Hepatocyte (in vitro differentiated cells): ENCODE results near the gene QRFP. TPM values are rescaled to one million over a fixed set of nuclear protein-coding genes. Genes with fewer than 3 reads are reported as not detected.

ENCODE experiments used
- DNase-seq: peaks from one replicate; pipeline ENCODE4 v3.0.0-alpha.2; 2016; ENCODE audit warnings: low spot score
- H2AFZ ChIP-seq: fragments of 200-600 bp; sonication (generic); 2 replicates; pipeline ENCODE4 v1.6.0; 2016; ENCODE audit warnings: antibody characterized with exemption, mild to moderate bottlenecking
- H3K27ac ChIP-seq: fragments of 200-600 bp; sonication (generic); 2 replicates; pipeline ENCODE4 v1.5.1; 2016; ENCODE audit warnings: mild to moderate bottlenecking
- H3K27me3 ChIP-seq: fragments of 200-600 bp; sonication (generic); 2 replicates; pipeline ENCODE4 v1.6.1; 2016
- H3K36me3 ChIP-seq: fragments of 200-600 bp; sonication (generic); replicated peaks from 2 replicates; pipeline ENCODE4 v1.5.1; 2016; ENCODE audit warnings: low read depth; ENCODE audit not compliant: insufficient read depth
- H3K4me1 ChIP-seq: fragments of 200-600 bp; sonication (generic); 2 replicates; pipeline ENCODE4 v1.5.1; 2016; ENCODE audit warnings: mild to moderate bottlenecking, moderate library complexity; ENCODE audit not compliant: insufficient read depth
- H3K4me2 ChIP-seq: fragments of 200-600 bp; sonication (generic); 2 replicates; pipeline ENCODE4 v1.6.0; 2016
- H3K4me3 ChIP-seq: fragments of 200-600 bp; sonication (generic); 2 replicates; pipeline ENCODE4 v1.5.1; 2016; ENCODE audit warnings: mild to moderate bottlenecking
- H3K79me2 ChIP-seq: fragments of 200-600 bp; sonication (generic); 2 replicates; pipeline ENCODE4 v1.6.0; 2017; ENCODE audit warnings: mild to moderate bottlenecking
- H3K9me2 ChIP-seq: fragments of 200-600 bp; sonication (generic); replicated peaks from 2 replicates; pipeline ENCODE4 v1.6.0; 2017; ENCODE audit warnings: mild to moderate bottlenecking; ENCODE audit not compliant: insufficient read depth
- H3K9me3 ChIP-seq: fragments of 200-600 bp; sonication (generic); 2 replicates; pipeline ENCODE4 v1.5.1; 2016; ENCODE audit warnings: low read depth, mild to moderate bottlenecking
- H4K20me1 ChIP-seq: fragments of 200-600 bp; sonication (generic); 2 replicates; pipeline ENCODE4 v1.6.0; 2016; ENCODE audit warnings: mild to moderate bottlenecking; ENCODE audit not compliant: insufficient read depth, poor library complexity, severe bottlenecking
- CTCF ChIP-seq: fragments of 200-600 bp; sonication (generic); IDR thresholded peaks from 2 replicates; pipeline ENCODE4 v1.5.1; 2016; ENCODE audit warnings: antibody characterized with exemption, mild to moderate bottlenecking; ENCODE audit not compliant: poor library complexity
- EZH2 ChIP-seq: fragments of 200-600 bp; sonication (generic); IDR thresholded peaks from 2 replicates; pipeline ENCODE4 v1.6.1; 2016; ENCODE audit warnings: antibody characterized with exemption, mild to moderate bottlenecking, borderline replicate concordance
- EZH2phosphoT487 ChIP-seq: fragments of 200-600 bp; sonication (generic); IDR thresholded peaks from one replicate; pipeline ENCODE4 v1.6.1; 2018; ENCODE audit warnings: antibody characterized with exemption, mild to moderate bottlenecking, low read depth, moderate library complexity; ENCODE audit not compliant: unreplicated experiment, severe bottlenecking
- WGBS: methylation state at CpG from one replicate; pipeline ENCODE4 v1.1.6; 2016; ENCODE audit warnings: low lambda C conversion rate; ENCODE audit errors: missing lambda C conversion rate; 5-methylcytosine and 5-hydroxymethylcytosine counted together
- polyA plus RNA-seq: library from polyadenylated mRNA; unstranded; fragments of >200 nt; fragmentation: Nextera tagmentation; extraction: Ambion mirVana; gene quantifications from 2 replicates; pipeline ENCODE4 v1.2.1, GENCODE V29; 2016
- total RNA-seq: library from RNA; depleted of rRNA; stranded (reverse); fragments of >200 nt; gene quantifications from 2 replicates; pipeline ENCODE4 v1.2.3, GENCODE V29; 2014

QRFP gene
- total and polyA plus RNA-seq, 2 experiments from 2014 or later = 0.21 TPM; not detected in 1

GRCh38 chr9:130884111-130884531 lies 12.5 kb downstream of the QRFP start:
- Histone ChIP-seq H3K4me3 (no peak overlapping the region), H3K9me2 (no peaks in the 10 kb centered on the region), H3K36me3 (no peaks in the 10 kb centered on the region), H2AFZ (no peak overlapping the region), H3K4me1 (no peaks in the 10 kb centered on the region), H3K79me2 (no peaks in the 10 kb centered on the region), H3K27me3 (no peaks in the 10 kb centered on the region), H3K4me2 (no peak overlapping the region), H3K27ac (no peak overlapping the region), H3K9me3 (no peaks in the 10 kb centered on the region), H4K20me1 (peaks cover 12% of the 10 kb centered on the region)
- no peak for DNase-seq
- WGBS = 90% methylated on average over 23 of the region's 25 CpGs
- no peak for TF ChIP-seq EZH2phosphoT487
- TF ChIP-seq CTCF = no peak
- no peak for TF ChIP-seq EZH2

- peaks cover 12% of the 10 kb centered on the region for H4K20me1 ChIP-seq
- H3K4me3 ChIP-seq = no peak overlapping the region
- H3K79me2 ChIP-seq = no peaks in the 10 kb centered on the region
- no peaks in the 10 kb centered on the region for H3K9me3 ChIP-seq
- H3K4me1 ChIP-seq = no peaks in the 10 kb centered on the region
- H3K36me3 ChIP-seq = no peaks in the 10 kb centered on the region
- TF ChIP-seq EZH2phosphoT487 (no peak), EZH2 (no peak), CTCF (no peak)
- no peak overlapping the region for H3K27ac ChIP-seq
- no peaks in the 10 kb centered on the region for H3K27me3 ChIP-seq
- H3K9me2 ChIP-seq = no peaks in the 10 kb centered on the region
- DNase-seq = no peak
- 87% methylated on average over 5 of the region's 5 CpGs for WGBS
- H2AFZ ChIP-seq = no peak overlapping the region
- no peak overlapping the region for H3K4me2 ChIP-seq
Observed at GRCh38 chr9:130883479-130883878, 13.1 kb downstream of the QRFP start.

GRCh38 chr9:130882696-130883225 lies 13.9 kb downstream of the QRFP start:
- H3K27ac ChIP-seq = no peak overlapping the region
- no peaks in the 10 kb centered on the region for H3K9me3 ChIP-seq
- no peaks in the 10 kb centered on the region for H3K36me3 ChIP-seq
- H2AFZ ChIP-seq = no peak overlapping the region
- no peak for DNase-seq
- no peak overlapping the region for H3K4me3 ChIP-seq
- WGBS = 86% methylated on average over 15 of the region's 15 CpGs
- TF ChIP-seq CTCF (no peak), EZH2 (no peak)
- H3K27me3 ChIP-seq = no peaks in the 10 kb centered on the region
- H3K4me1 ChIP-seq = no peaks in the 10 kb centered on the region
- H3K9me2 ChIP-seq = no peaks in the 10 kb centered on the region
- peaks cover 12% of the 10 kb centered on the region for H4K20me1 ChIP-seq
- no peaks in the 10 kb centered on the region for H3K79me2 ChIP-seq
- H3K4me2 ChIP-seq = no peak overlapping the region

- H2AFZ ChIP-seq = no peak overlapping the region
- no peak for TF ChIP-seq EZH2phosphoT487
- TF ChIP-seq CTCF = no peak
- WGBS = 94% methylated on average over 6 of the region's 6 CpGs
- H3K36me3 ChIP-seq = no peaks in the 10 kb centered on the region
- no peaks in the 10 kb centered on the region for H3K27me3 ChIP-seq
- H3K79me2 ChIP-seq = no peaks in the 10 kb centered on the region
- H3K9me2 ChIP-seq = no peaks in the 10 kb centered on the region
- H3K4me3 ChIP-seq = no peak overlapping the region
- peaks cover 3% of the 10 kb centered on the region for H4K20me1 ChIP-seq
- DNase-seq = no peak
- no peaks in the 10 kb centered on the region for H3K4me1 ChIP-seq
- no peak overlapping the region for H3K4me2 ChIP-seq
- no peak overlapping the region for H3K27ac ChIP-seq
- H3K9me3 ChIP-seq = no peaks in the 10 kb centered on the region
Observed at GRCh38 chr9:130881516-130881915, 15.1 kb downstream of the QRFP start.
